Mucosa of descending colon (tissue), 3 donors: ENCODE results near the gene MSMB. TPM values are rescaled to one million over a fixed set of nuclear protein-coding genes. Genes with fewer than 3 reads are reported as not detected.

Experiments used
- ATAC-seq: fragments of 200-7000 bp; cut with Tn5 transposase; one replicate; pipeline ENCODE4 v1.9.1; 2020; ENCODE audit warnings: mild to moderate bottlenecking, moderate library complexity
- DNase-seq, 3 donors: peaks; one replicate each; pipeline ENCODE4 v3.0.0-alpha.2; 2020
- H3K36me3 ChIP-seq: fragments of 200-600 bp; one replicate; pipeline ENCODE4 v1.8.0; 2021; ENCODE audit warnings: low read depth, mild to moderate bottlenecking
- H3K4me1 ChIP-seq: fragments of 200-600 bp; one replicate; pipeline ENCODE4 v1.8.0; 2021; ENCODE audit warnings: low read depth, mild to moderate bottlenecking
- H3K4me3 ChIP-seq: fragments of 200-600 bp; one replicate; pipeline ENCODE4 v1.8.0; 2021; ENCODE audit warnings: mild to moderate bottlenecking
- H3K9me3 ChIP-seq: fragments of 200-600 bp; one replicate; pipeline ENCODE4 v1.8.0; 2021; ENCODE audit warnings: mild to moderate bottlenecking
- CTCF ChIP-seq: fragments of 200-600 bp; IDR thresholded peaks from one replicate; pipeline ENCODE4 v1.8.0; 2022; ENCODE audit warnings: antibody characterized with exemption, mild to moderate bottlenecking
- intact Hi-C, 2 donors: fragments of 100-400 bp; cut with DNase I in 1 of 2; cut with micrococcal nuclease in 1 of 2; formaldehyde crosslinking; loops; one replicate each; pipeline versions ENCODE4 v1.11.0 to v1.11.1; 2022; cut with DNase I, micrococcal nuclease
- total RNA-seq, 3 donors: library from RNA; stranded (reverse); fragmentation: NEBNext Ultra II Directional in 2 of 3; extraction: Animal tissue kit (Norgen Biotek cat#: 25700) in 2 of 3; gene quantifications; one replicate each; pipeline versions ENCODE4 v1.2.1 to v1.2.4, GENCODE V29; 2021 to 2023
- donor health status: DM: no; HTN: no; CAD: no; lungs with moderate emphysema.
- donor health status: DM: no; HTN: no; CAD: no.
- donor health status: DM: no; HTN: yes; CAD: no.

The MSMB gene
- total RNA-seq, 3 donors from 2014 or later, result not detected

GRCh38 chr10:46074196-46074946 lies 28.3 kb upstream of the MSMB start:
- no peak for DNase-seq
- Histone ChIP-seq H3K36me3 (no peaks in the 10 kb centered on the region), H3K4me1 (no peaks in the 10 kb centered on the region), H3K9me3 (no peaks in the 10 kb centered on the region), H3K4me3 (no peak overlapping the region)
- no peak for TF ChIP-seq CTCF
- intact Hi-C loops, result no loop called here
- no peak for ATAC-seq

DNA sequence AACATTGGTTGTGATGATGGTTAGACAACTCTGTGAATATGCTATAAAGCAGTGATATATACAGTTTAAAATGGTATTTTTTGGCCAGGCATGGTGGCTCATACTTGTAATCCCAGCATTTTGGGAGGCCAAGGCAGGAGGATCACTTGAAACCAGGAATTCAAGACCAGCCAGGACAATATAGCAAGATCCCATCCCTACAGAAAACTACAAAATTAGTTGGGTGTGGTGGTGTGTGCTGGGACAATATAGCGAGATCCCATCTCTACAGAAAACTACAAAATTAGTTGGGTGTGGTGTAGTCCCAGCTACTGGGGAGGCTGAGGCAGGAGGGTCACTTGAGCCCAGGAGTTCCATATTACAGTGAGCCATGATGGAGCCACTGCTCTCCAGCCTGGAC lies 27.5 kb upstream of the MSMB start:
- TF ChIP-seq CTCF, result no peak
- Histone ChIP-seq H3K36me3 (no peaks in the 10 kb centered on the region), H3K4me1 (no peaks in the 10 kb centered on the region), H3K4me3 (no peak overlapping the region), H3K9me3 (no peaks in the 10 kb centered on the region)
- DNase-seq (no peak), ATAC-seq (no peak)
- intact Hi-C loops, result no loop called here

DNA sequence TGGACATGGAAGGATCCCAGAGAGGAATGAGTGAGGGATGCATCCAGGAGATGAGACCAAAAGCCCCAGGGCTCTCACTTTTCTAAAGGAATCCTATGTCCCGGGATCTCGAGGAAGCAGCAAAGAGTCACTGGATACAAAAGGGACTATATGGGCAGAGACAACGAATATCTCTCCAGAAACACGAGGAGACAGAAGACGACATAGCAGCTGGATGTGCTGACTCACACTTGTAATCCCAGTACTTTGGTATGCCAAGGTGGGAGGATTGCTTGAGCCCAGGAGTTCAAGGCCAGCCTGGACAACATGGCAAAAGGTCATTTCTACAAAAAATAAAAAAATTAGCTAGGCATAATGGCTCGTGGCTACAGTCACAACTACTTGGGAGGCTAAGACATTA lies 24.7 kb upstream of the MSMB start:
- ATAC-seq, result no peak
- Histone ChIP-seq H3K9me3 (no peaks in the 10 kb centered on the region), H3K4me3 (no peak overlapping the region), H3K36me3 (no peaks in the 10 kb centered on the region), H3K4me1 (no peaks in the 10 kb centered on the region)
- TF ChIP-seq CTCF, result no peak
- intact Hi-C loops, result no loop called here
- DNase-seq, result no peak

GRCh38 chr10:46069771-46070463 lies 23.8 kb upstream of the MSMB start:
- DNase-seq (no peak), ATAC-seq (no peak)
- intact Hi-C loops, result no loop called here
- Histone ChIP-seq H3K4me1 (no peaks in the 10 kb centered on the region), H3K4me3 (no peak overlapping the region), H3K36me3 (no peaks in the 10 kb centered on the region), H3K9me3 (no peaks in the 10 kb centered on the region)
- no peak for TF ChIP-seq CTCF

DNA sequence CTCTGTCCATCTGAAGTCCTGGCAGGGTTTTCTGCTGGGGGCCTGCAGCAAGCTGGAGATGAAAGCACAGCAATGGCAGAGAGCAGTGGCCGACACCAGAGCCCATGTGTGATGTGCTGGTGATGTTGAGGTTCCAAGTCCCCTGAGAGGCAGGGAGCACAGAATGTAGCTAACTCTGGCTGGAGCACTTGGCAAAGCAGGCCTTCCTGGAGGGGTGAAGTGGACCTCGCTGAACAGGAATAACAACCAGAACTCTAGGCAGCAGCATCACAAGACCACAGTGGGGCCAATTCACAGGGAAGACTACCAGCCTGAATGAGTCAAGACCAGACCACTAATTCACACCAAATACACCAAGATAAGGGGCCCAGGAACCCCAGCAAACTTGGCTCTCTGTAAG lies 22.8 kb upstream of the MSMB start:
- no peak overlapping the region for H3K4me3 ChIP-seq
- H3K4me1 ChIP-seq, result no peaks in the 10 kb centered on the region
- H3K9me3 ChIP-seq, result no peaks in the 10 kb centered on the region
- intact Hi-C loops, result no loop called here
- no peak for DNase-seq
- no peak for TF ChIP-seq CTCF
- no peaks in the 10 kb centered on the region for H3K36me3 ChIP-seq
- ATAC-seq, result no peak
